Neural progenitor cell (in vitro differentiated cells): ENCODE results near the gene STARD7.

Experiments used
- CTCF ChIP-seq: fragments of 200-600 bp; sonication (generic); IDR thresholded peaks from 2 replicates; pipeline ENCODE4 v1.5.1; 2017; ENCODE audit warnings: antibody characterized with exemption, mild to moderate bottlenecking
- EZH2 ChIP-seq: fragments of 200-600 bp; sonication (generic); IDR thresholded peaks from 2 replicates; pipeline ENCODE4 v1.6.1; 2017; ENCODE audit warnings: antibody characterized with exemption, mild to moderate bottlenecking, moderate library complexity
- EZH2phosphoT487 ChIP-seq: fragments of 200-600 bp; sonication (generic); IDR thresholded peaks from 2 replicates; pipeline ENCODE4 v1.6.1; 2017; ENCODE audit warnings: antibody characterized with exemption

GRCh38 chr2:96167407-96168013 lies 41.1 kb downstream of the STARD7 start:
- TF ChIP-seq CTCF (no peak), EZH2phosphoT487 (no peak), EZH2 (no peak)
